GM12873 (cell line): ENCODE results near the gene HPS5.

Source experiments
- TF ChIP-seq, protein P1 (sequence below): IDR thresholded peaks from 2 replicates; pipeline ENCODE4 v1.5.1; 2012; ENCODE audit warnings: low read depth, mild to moderate bottlenecking, moderate library complexity, low read length, control low read depth; ENCODE audit not compliant: insufficient read depth; ENCODE audit errors: missing control alignments

The HPS5 gene

DNA sequence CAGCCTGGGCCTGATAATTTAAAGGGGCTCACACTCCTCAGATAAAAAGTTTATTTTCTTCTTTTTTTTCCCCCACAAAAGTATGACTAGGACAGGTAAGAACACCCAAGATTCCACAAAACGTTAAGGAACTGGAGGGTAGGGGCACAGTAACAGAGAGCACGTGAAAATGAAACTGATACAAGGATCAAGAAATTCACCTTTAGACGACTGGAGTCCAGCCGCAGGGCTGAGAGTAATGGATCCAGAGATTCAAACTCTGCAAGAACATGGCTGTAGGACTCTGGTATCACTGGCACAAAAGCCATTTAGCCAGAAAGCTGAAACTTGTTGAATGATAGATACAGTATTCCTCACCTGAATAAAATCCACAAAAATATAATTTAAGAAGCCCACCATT lies 4.4 kb downstream of the HPS5 start:
- TF ChIP-seq, protein P1, sequence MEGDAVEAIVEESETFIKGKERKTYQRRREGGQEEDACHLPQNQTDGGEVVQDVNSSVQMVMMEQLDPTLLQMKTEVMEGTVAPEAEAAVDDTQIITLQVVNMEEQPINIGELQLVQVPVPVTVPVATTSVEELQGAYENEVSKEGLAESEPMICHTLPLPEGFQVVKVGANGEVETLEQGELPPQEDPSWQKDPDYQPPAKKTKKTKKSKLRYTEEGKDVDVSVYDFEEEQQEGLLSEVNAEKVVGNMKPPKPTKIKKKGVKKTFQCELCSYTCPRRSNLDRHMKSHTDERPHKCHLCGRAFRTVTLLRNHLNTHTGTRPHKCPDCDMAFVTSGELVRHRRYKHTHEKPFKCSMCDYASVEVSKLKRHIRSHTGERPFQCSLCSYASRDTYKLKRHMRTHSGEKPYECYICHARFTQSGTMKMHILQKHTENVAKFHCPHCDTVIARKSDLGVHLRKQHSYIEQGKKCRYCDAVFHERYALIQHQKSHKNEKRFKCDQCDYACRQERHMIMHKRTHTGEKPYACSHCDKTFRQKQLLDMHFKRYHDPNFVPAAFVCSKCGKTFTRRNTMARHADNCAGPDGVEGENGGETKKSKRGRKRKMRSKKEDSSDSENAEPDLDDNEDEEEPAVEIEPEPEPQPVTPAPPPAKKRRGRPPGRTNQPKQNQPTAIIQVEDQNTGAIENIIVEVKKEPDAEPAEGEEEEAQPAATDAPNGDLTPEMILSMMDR = no peak

GRCh38 chr11:18315893-18316292 lies 6.0 kb downstream of the HPS5 start:
- TF ChIP-seq, protein P1 = no peak

DNA sequence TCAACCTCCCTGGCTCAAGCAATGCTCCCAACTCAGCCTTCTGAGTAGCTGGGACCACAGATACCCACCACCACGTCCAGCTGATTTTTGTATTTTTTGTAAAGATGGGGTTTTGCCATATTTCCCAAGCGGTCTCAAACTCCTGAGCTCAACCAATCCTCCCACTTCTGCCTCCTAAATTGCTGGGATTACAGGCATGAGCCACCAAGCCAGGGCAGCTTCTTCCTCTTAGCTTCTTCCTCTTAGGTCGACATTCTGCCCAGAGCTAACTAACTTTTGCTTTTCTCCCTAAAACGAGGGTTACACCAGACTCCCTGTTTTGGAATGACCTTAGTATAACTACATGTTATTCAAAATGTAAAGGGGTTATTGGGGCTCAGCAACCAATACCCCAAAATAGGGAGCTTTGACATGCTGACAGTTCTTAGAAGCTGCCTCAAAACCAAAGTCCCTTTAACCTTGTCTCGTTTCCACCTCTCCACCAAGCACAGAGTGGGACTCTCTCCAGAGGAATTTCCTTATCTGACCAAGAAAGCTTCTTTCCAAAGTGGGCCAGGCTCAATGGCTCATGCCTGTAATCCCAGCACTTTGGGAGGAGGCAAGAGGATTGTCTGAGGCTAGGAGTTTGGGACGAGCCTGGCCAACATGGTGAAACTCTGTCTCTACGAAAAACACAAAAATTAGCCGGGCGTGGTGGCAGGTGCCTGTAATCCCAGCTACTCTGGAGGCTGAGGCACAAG lies 7.0 kb downstream of the HPS5 start:
- TF ChIP-seq, protein P1 = no peak

DNA sequence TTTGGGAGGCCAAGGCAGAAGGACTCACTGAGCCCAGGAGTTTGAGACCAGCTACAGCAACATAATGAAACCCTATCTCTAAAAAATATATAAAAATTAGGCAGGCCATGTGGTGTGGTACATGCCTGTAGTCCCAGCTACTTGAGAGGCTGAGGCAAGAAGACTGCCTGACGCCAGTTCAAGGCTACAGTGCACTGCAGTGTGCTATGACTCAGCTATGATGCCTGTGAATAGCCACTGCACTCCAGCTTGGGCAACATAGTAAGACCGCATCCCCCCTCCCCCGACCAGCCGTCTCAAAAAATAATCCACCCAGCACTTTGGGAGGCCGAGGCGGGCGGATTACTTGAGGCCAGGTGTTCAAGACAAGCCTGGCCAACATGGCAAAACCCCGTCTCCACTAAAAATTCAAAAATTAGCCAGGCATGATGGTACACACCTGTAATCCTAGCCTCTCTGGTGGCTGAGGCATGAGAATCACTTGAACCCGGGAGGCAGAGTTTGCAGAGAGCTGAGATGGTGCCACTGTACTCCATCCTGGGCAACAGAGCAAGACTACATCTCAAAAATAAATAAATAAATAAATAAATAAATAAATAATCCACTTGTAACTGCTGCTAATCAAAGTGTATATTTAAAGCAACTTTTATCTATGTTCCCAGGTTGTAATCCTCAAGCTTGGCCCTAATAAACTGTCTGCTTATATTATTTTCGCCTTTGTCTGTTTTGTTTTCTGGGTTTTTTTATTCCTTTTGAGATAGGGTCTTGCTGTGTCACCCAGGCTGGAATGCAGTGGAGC lies 7.8 kb downstream of the HPS5 start:
- TF ChIP-seq, protein P1 = no peak

- TF ChIP-seq, protein P1 = no peak
Measured at GRCh38 chr11:18312663-18313420, 9.1 kb downstream of the HPS5 start.

DNA sequence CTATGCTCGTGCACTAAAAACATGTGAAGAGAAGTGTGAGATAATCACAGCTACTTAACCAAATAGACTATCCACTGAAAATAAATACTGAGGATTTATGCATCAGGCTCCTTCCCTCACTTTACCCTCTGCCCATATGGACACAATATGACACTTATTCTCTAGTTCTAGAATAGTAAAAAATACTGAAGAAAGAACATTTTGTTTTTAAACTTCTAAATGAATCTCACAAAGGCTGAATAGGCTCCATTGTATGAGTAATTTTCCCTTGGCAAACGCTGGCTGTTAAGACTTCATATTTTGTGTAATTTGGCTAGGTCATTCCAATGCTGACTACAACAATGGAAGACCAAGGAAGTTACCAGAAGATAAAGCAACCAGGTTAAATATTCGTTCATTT lies 9.9 kb downstream of the HPS5 start:
- TF ChIP-seq, protein P1 = no peak
